Measurements from ENCODE around the gene TM4SF4. TPM values are rescaled to one million over a fixed set of nuclear protein-coding genes. Genes with fewer than 3 reads are reported as not detected.

TM4SF4 gene
- not detected in 2 replicates for total RNA-seq

GRCh38 chr3:149474250-149474817 lies at the start of gene TM4SF4:
TM4SF4 (plus strand) TSS chr3:149474697; CDS start chr3:149474878, 181 bp downstream.

Other genes starting within 250 kb of the TM4SF4 start
- 0.46 TPM in 1 of 2 replicates, not detected in the other for gene TM4SF18, start 141.1 kb upstream of the TM4SF4 start, total RNA-seq
- gene TM4SF1, start 97.0 kb upstream of the TM4SF4 start, total RNA-seq = 154 and 265 TPM in 2 replicates
- gene WWTR1, start 183.3 kb downstream of the TM4SF4 start, total RNA-seq = 20.7 and 21.0 TPM in 2 replicates

All from hair follicular keratinocyte (primary cell).